ENCODE data around the gene BTBD3.
A peak's percentile ranks its signal among the peaks of the same experiment; 100 is the strongest.

Gene BTBD3

GRCh38 chr20:11918391-11918845 is 725 bp downstream of the BTBD3 start:
- peak in 1 of 2 experiments; percentile 9 for DNase-seq

DNA sequence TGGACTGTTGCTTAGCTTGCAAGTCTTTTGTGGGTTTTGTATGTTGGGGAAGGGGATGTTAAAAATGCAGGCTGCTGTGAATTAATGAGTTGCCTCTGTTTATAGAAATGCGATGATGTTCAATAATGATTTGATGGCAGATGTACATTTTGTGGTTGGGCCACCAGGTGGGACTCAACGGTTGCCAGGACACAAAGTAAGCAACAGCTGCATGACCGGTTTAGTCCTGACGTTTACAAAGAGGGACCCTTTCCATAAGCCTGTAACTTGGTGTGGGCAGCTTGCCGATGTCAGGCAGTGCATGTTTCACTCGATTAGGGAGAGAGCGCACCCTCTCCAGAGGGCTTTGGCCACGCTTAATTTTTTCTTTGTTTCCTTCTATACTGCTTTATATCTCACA is 1.3 kb downstream of the BTBD3 start:
- DNase-seq = peak in 1 of 2 experiments; percentile 53

DNA sequence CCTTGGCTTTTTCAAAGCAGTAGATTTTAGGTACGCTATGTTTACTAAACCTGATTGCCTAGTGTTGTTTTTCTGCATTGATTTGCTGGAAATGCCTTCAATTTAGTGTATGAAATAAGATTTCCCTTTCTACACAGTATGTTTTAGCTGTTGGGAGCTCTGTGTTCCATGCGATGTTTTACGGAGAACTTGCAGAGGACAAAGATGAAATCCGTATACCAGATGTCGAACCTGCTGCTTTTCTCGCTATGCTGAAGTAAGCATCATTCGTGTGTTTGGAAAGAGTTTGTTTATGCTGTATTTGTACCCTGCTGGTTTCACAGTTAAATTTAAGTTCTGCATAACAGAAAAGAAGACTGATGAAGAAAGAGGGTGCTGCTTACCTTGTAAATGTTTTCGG is 1.9 kb downstream of the BTBD3 start:
- DNase-seq = peak in 1 of 2 experiments; percentile 12

- DNase-seq = no peak
Observed at GRCh38 chr20:11920083-11920482, 2.4 kb downstream of the BTBD3 start.

GRCh38 chr20:11921321-11921720 is 3.6 kb downstream of the BTBD3 start:
- DNase-seq = peak in 1 of 2 experiments; percentile 16

- DNase-seq = no peak
Observed at GRCh38 chr20:11922561-11922960, 4.9 kb downstream of the BTBD3 start.

DNA sequence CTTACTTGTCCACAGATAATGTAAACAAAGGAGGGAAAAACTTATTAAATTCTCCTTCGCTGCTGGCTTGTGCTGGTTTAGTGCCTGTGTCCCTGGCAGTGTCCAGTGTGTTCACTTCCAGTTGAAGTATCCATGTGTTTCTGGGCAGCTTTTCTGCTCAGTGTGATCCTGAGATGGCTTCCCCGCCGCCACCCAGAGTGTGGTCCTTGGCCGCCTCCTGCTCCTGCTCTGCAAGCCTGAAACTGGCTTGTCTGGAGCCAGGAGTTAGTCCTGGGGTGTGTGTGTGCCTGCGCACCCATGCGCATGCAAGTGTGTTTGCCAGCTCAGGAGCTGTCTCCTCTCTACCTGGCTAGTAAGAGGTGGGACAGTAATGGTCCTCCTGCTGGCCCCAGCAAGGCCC is 7.2 kb downstream of the BTBD3 start:
- DNase-seq = no peak

DNA sequence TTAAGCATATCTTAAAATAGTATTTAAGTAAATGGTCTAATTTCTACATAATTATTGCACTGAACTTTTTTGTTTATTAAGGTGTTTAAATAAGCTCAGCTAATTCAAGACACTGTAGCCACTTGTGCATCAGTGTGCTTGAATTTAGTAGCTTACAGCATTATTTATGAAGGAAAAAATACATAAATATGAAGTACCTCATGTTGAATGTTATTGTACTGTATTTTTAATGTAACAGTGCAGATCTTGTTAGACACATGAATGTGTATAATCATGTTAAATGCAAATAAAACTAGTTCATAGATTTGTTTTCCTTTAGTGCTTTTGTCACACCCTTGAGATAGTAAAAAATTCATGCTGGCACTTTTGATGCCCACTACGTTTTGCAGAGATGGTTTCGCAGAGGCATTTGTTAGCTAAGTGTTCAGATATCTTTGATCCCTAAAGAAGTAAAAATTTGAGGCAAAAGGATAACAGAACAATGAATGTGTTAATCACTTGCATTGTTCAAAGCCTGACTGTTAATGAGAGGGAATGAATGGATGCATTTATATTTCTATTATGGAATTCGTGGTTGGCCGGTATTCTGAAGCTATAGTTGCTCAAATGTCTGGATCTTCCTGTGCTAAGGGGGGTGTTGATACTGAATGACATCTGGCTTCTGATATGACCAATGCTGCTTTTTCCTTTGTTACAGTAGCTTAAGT is 8.8 kb downstream of the BTBD3 start:
- no peak for DNase-seq

GRCh38 chr20:11929947-11930346 is 12.3 kb downstream of the BTBD3 start:
- no peak for DNase-seq

- no peak for DNase-seq
Observed at GRCh38 chr20:11935212-11936154, 17.8 kb downstream of the BTBD3 start.

GRCh38 chr20:11936157-11936556 is 18.5 kb downstream of the BTBD3 start:
- DNase-seq = peak; percentile 40 to 45

- no peak for DNase-seq
Observed at GRCh38 chr20:11937230-11937629, 19.5 kb downstream of the BTBD3 start.

DNA sequence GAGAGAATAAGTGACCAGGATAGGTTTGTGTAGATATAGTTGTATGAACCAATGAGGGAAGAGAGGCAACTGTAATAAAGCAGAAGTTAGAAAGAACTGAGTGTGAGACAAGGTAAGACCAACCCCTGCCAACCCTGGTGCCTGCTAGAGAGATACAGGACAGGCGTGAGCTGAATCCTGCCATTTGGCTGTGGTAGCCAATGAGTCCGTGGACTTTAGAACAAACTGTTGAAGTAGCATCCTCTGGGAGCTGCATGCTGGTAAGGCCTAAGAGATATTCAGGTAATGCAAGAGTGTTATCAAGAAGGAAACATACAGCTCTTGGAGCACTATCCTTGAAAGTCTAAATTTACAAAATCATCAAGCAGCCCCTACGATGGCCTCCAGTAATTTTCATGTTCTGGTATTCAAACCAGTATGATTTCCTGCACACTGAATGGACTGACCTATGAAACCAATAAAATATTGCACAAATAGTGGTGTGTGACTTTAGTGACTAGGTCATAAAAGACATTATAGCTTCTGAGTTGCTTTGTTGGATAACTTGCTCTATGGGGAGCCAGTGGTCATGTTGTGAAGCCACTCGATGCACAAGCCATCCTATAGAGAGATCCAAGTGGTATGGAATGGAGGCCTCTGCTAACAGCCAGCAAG is 24.0 kb downstream of the BTBD3 start:
- no peak for DNase-seq

GRCh38 chr20:11943778-11944177 is 26.1 kb downstream of the BTBD3 start:
- no peak for DNase-seq

DNA sequence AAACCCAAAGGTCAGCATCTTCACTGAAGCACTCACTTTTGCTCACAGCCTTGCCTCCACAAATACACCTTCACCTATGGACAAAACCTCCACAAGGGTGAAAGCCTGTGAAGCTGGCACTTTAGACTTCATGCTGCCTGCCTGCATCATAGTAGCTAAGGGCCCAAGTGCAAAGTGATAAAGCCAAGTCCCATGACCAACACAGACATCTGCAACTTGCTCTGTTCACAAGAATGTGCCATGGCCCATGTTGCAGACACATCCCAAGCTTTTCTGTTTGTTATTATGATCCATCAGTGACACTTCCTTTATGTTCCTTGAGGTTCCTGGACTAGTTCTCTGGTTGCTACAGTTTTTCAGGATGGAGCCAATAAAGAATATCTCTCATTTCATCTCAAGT is 31.1 kb downstream of the BTBD3 start:
- DNase-seq = no peak

DNA sequence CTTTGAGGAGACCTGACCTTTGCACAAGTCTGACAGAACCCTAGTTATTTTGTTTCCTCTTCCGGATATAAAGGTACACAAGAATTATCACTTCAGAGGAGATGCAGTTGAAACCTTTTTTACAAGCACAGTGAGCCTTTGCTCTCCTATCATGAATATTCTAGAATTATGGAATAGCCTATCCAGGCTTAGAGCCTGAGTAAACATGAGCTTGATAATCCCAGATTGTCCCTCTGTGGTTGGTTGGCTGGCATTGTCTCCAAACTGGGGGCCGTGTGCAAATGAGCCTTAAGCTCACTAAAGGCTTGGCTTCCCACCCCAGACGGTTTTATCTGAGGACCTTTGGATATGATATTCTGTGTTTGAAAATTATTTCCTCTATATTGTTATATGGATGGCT is 32.0 kb downstream of the BTBD3 start:
- no peak for DNase-seq

- no peak for DNase-seq
Observed at GRCh38 chr20:11951696-11952095, 34.0 kb downstream of the BTBD3 start.

DNA sequence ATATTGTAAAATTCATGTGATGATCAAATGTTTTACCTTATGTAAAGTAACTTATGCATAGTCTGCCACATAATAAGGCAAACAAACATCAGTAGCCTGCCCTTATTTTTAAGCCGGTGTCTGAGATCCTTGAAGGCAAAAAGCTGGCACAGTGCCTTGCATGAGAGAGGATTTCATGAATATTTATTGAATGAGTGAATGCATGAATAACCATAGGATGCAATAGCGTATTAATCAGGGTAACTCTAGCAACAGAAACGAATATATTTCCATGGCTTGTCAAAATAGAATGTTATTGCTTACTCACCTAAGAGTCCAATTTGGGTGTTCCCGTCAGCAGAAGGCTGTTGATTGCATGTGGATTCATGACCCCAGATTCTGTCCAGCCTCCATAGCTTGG is 34.9 kb downstream of the BTBD3 start:
- DNase-seq = no peak

DNA sequence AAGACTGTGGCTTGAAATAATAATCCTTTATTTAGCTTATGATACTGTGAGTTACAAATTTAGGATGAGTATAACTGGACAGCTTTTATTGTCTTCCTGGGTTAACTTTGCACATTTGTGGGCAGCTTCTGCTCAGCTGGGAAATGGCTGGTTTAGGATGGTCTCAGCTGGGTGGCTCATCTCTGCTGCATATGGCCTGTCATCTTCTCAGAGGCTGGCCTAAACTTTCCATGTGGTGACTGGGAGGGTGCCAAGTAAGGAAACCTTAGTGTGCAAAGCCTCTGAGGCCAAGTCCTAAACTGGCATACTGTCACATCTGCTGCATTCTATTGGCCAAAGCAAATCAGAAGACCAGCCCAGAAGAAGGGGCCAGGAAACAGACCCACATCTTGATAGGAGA is 40.2 kb downstream of the BTBD3 start:
- DNase-seq = no peak

DNA sequence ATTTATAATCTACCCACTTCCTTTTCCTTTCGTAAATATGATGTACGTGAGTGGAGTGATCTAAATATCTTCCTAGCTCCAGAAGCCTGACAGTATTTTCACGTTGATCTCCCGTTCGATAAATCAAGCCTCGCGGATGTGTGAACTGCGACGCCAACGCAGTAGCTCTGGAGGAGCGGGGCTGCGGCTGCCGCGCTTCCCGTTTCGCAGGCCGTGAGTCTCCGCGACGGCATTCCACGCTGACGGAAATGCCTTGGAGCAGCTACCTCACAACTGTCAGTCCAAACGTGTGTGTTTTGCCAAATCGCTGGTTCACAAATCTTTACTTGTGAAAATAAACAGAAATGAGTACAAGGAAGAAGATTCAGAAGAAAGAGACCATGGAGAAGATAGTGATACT is 41.2 kb downstream of the BTBD3 start:
- DNase-seq = no peak

DNA sequence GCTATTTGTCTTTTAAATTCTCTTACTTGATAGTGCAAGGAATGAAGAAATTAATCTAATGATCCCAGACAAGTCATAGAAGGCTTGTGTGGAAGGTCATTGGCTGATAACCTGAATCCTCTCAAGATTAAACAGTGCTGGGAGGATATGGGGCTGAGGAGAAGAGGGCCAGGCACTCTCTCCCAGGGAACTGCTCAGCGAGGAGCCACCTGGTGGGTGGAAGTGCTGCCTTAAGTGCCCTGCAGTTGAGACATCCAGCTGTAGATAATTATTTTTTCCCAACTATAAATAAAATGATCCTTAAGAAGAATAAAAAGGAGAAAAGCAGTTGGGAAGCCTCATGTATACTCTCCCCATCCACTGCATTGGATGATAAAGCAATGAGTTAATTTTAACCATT is 47.9 kb downstream of the BTBD3 start:
- no peak for DNase-seq

GRCh38 chr20:11966186-11966585 is 48.5 kb downstream of the BTBD3 start:
- no peak for DNase-seq

GRCh38 chr20:11970243-11970836 is 52.6 kb downstream of the BTBD3 start:
- DNase-seq = no peak
